HG03045 (cell line): ENCODE data around the gene CLC.

Experiments used
- ATAC-seq: cut with Tn5 transposase; IDR thresholded peaks from one replicate; pipeline ENCODE4 v1.9.1; 2021; ENCODE audit warnings: mild to moderate bottlenecking, moderate library complexity; ENCODE audit not compliant: unreplicated experiment

The CLC gene

DNA sequence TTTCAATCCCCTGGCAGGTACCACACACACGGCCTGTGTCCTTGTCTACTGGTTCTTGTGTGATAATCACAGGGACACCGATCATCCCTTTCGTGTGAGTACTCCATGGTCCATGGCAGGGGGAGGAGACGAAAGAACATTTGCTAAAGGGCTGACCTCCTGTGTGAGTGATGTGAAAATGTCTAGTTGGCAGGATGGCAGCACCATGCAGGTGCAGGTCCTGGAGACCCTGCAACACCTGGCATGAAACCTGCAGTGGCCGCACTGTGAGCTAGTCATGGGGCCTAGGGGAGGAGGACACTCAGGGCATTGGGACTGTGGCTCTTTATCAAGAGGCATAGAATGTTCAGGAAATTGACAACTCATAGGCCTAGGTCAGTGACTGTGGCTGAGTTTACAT lies 56.4 kb downstream of the CLC start:
- ATAC-seq = no peak
